Left ventricle myocardium inferior (tissue), 1 donor: ENCODE results near the gene DCDC1. TPM values are rescaled to one million over a fixed set of nuclear protein-coding genes. Genes with fewer than 3 reads are reported as not detected.

Experiments
- DNase-seq: peaks from one replicate; pipeline ENCODE4 v3.0.0-alpha.2; 2020
- H3K27ac ChIP-seq: fragments of 200-600 bp; replicated peaks from 2 replicates; pipeline ENCODE4 v1.8.0; 2021
- H3K27me3 ChIP-seq: fragments of 200-600 bp; 2 replicates; pipeline ENCODE4 v1.8.0; 2021; ENCODE audit warnings: low read depth
- H3K36me3 ChIP-seq: fragments of 200-600 bp; 2 replicates; pipeline ENCODE4 v1.8.0; 2021
- H3K4me1 ChIP-seq: fragments of 200-600 bp; 2 replicates; pipeline ENCODE4 v1.8.0; 2021
- H3K4me3 ChIP-seq: fragments of 200-600 bp; 2 replicates; pipeline ENCODE4 v1.8.0; 2021; ENCODE audit warnings: mild to moderate bottlenecking, moderate library complexity
- H3K9me3 ChIP-seq: fragments of 200-600 bp; replicated peaks from 2 replicates; pipeline ENCODE4 v1.8.0; 2021
- intact Hi-C: fragments of 100-400 bp; cut with micrococcal nuclease; formaldehyde crosslinking; loops from one replicate; pipeline ENCODE4 v1.11.0; 2022
- total RNA-seq: library from RNA; stranded (reverse); fragmentation: NEBNext Ultra II Directional; extraction: Animal tissue kit (Norgen Biotek cat#: 25700); gene quantifications from one replicate; pipeline ENCODE4 v1.2.1, GENCODE V29; 2021
- TF ChIP-seq, protein P1 (sequence below): fragments of 200-600 bp; IDR thresholded peaks from 2 replicates; pipeline ENCODE4 v1.8.0; 2021; ENCODE audit warnings: antibody characterized with exemption, mild to moderate bottlenecking, borderline replicate concordance
- donor health status: DM: no; HTN: yes; CAD: no; lungs with severe emphysema.

Gene DCDC1
- total RNA-seq, 1 donor from 2014 or later, result not detected

DNA sequence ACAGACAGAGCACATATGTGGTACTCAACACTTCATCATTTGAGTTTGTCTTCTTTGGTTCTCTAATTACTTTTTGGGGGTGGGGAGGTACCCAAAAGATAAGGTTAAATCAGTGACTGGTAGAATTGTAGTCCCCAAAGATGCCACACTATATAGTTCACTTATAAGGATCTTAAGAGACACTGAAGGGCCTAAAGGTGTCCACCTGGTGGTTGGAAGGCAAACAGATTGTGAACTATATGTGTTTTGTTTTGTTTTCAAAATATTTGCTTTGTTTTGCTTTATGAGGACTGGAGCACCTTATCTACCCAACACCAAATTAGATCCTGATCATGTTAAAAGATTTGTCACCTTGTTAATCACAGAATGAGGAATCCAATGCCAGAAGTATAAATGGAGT, 136.1 kb downstream of the DCDC1 start:
- TF ChIP-seq, protein P1, sequence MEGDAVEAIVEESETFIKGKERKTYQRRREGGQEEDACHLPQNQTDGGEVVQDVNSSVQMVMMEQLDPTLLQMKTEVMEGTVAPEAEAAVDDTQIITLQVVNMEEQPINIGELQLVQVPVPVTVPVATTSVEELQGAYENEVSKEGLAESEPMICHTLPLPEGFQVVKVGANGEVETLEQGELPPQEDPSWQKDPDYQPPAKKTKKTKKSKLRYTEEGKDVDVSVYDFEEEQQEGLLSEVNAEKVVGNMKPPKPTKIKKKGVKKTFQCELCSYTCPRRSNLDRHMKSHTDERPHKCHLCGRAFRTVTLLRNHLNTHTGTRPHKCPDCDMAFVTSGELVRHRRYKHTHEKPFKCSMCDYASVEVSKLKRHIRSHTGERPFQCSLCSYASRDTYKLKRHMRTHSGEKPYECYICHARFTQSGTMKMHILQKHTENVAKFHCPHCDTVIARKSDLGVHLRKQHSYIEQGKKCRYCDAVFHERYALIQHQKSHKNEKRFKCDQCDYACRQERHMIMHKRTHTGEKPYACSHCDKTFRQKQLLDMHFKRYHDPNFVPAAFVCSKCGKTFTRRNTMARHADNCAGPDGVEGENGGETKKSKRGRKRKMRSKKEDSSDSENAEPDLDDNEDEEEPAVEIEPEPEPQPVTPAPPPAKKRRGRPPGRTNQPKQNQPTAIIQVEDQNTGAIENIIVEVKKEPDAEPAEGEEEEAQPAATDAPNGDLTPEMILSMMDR, result no peak
- Histone ChIP-seq H3K27me3 (no peaks in the 10 kb centered on the region), H3K4me3 (no peak overlapping the region), H3K9me3 (no peaks in the 10 kb centered on the region), H3K27ac (no peak overlapping the region), H3K36me3 (no peaks in the 10 kb centered on the region), H3K4me1 (no peaks in the 10 kb centered on the region)
- intact Hi-C loops, result no loop called here
- no peak for DNase-seq

DNA sequence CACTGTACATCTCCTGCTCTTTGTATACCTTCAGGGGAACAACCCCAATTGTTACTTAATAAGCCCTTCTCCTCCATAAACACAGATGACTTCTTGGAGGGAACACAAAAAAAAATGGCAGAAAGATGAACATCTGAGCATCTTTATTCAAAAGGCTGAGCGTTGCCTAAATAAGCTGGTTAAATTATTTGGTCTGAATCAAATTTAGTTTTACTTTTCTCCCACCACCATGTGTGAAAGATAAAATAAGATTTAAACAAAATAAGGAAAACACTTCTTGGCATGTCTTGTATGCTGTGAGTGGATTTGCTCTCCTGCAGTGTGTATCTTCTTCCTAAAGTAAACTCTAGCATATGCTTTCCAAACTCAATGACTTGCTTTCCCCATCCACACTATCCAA, 137.9 kb downstream of the DCDC1 start:
- DNase-seq, result no peak

GRCh38 chr11:31218847-31219246, 150.7 kb downstream of the DCDC1 start:
- Histone ChIP-seq H3K36me3 (no peaks in the 10 kb centered on the region), H3K27ac (no peak overlapping the region), H3K4me3 (no peak overlapping the region), H3K9me3 (no peaks in the 10 kb centered on the region), H3K27me3 (no peaks in the 10 kb centered on the region), H3K4me1 (no peaks in the 10 kb centered on the region)
- TF ChIP-seq, protein P1, result no peak
- intact Hi-C loops, result no loop called here
- DNase-seq, result no peak

More for the DNA sequence above, 137.9 kb downstream of the DCDC1 start:
- no peak overlapping the region for H3K27ac ChIP-seq
- no peaks in the 10 kb centered on the region for H3K36me3 ChIP-seq
- H3K9me3 ChIP-seq, result no peaks in the 10 kb centered on the region
- no peak overlapping the region for H3K4me3 ChIP-seq
- no peaks in the 10 kb centered on the region for H3K4me1 ChIP-seq
- TF ChIP-seq, protein P1, result no peak
- no peaks in the 10 kb centered on the region for H3K27me3 ChIP-seq
- intact Hi-C loops, result no loop called here

GRCh38 chr11:31214372-31214771, 155.2 kb downstream of the DCDC1 start:
- Histone ChIP-seq H3K27ac (no peak overlapping the region), H3K4me3 (no peak overlapping the region), H3K9me3 (no peaks in the 10 kb centered on the region), H3K4me1 (no peaks in the 10 kb centered on the region), H3K27me3 (no peaks in the 10 kb centered on the region), H3K36me3 (no peaks in the 10 kb centered on the region)
- intact Hi-C loops, result no loop called here
- TF ChIP-seq, protein P1, result no peak
- no peak for DNase-seq

GRCh38 chr11:31199378-31199777, 170.2 kb downstream of the DCDC1 start:
- Histone ChIP-seq H3K27me3 (no peaks in the 10 kb centered on the region), H3K27ac (no peak overlapping the region), H3K4me3 (no peak overlapping the region), H3K36me3 (no peaks in the 10 kb centered on the region), H3K9me3 (no peaks in the 10 kb centered on the region), H3K4me1 (no peaks in the 10 kb centered on the region)
- no peak for DNase-seq
- TF ChIP-seq, protein P1, result no peak
- intact Hi-C loops, result no loop called here
